Hindlimb muscle (tissue), 1 donor: ENCODE results near the gene SH3BP2. TPM values are rescaled to one million over a fixed set of nuclear protein-coding genes. Genes with fewer than 3 reads are reported as not detected.

Experiments
- DNase-seq: peaks from one replicate; pipeline ENCODE4 v3.0.0-alpha.2; 2013
- polyA plus RNA-seq: library from polyadenylated mRNA; unstranded; fragments of 120-200 nt; gene quantifications from one replicate; pipeline ENCODE4 v1.2.1, GENCODE V29; 2013; ENCODE audit not compliant: insufficient read length

The SH3BP2 gene
- polyA plus RNA-seq, 1 donor: 41.3 TPM

DNA sequence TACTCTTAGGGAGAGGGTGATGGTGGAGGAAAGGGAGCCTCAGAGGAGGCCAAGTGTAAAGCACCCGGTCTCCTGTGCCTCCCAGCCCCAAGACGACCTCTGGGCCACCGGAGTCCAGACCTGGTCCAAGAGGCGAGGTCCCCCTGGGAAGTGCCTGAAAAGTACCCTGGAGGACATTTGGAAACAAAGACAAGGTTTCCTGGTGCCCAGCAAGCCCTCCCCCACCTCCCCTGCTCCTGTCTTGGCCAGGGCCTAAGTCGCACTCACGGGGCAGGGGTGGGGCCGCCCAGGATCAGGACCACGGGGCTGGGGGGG is 532 bp upstream of the SH3BP2 start:
- no peak for DNase-seq

- no peak for DNase-seq
Observed at GRCh38 chr4:2793586-2794485, 951 bp downstream of the SH3BP2 start.

DNA sequence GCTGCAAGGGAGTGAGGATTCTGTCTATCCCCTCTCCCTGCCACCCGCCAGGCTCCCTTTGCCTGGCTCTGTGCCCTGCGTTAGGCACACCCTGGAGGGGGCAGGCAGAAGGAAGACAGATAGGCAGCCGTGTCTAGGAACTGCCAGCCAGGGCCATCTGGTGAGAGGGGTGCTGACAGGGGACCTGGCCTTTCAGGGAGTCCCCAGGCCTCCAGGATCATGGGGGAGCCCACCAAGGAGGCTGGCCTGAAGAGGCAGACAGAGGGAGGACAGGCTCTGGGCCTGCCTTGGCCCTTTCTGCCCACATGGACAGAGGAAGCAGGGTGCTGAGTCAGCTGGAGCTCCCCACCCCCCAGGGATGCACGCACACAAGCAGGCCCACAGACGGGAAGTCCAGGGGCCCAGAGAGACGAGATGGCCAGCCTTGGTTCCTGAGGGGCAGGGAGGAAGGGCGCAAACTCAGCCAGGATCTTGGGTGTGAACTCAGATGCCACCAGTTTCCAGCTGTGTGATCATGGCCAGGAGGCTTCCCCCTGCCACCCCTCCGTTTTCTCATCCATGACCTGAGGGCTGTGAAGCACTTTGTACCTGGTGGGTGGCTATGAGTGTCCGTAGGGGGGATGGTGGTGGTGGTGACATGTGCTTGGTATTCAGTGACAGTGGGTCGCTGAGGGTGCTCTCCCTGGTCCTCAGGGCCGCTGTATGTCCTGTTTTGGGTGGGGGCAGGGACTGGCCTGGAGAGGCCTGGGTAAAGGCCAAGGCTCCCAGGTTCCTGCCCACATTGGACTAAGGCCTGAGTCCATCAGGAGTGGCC is 1.8 kb downstream of the SH3BP2 start:
- DNase-seq: no peak

DNA sequence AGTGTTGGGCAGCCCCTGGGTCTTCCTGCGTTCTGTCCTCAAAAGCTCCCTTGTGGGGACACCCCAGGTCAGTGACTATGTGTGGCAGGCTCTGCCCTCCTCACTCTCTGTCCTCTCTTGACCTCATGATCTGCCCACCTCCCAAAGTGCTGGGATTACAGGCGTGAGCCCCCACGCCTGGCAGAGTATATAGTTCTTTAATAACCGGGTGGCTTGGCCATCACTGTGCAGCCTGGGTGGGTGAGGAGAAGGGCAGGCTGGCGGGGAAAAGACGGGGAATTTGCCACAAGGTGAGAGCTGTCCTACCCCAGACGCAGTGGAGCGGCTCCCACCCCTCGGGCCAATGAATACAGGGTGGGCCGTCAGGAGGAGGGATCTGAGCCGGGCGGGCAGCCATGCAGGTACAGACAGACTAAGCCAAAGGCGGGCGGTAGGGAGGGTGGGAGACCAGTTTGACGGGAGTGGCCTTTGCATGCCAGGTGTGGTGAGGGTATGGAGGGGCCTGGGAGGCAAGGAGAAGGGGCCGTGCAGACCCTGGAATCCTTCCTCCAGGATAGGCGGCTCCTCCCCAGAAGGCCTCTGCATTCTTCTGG is 2.5 kb downstream of the SH3BP2 start:
- DNase-seq: no peak

GRCh38 chr4:2795893-2796848 is 3.3 kb downstream of the SH3BP2 start:
- no peak for DNase-seq

- no peak for DNase-seq
Observed at GRCh38 chr4:2796849-2797544, 4.1 kb downstream of the SH3BP2 start.

GRCh38 chr4:2797545-2798305 is 4.8 kb downstream of the SH3BP2 start:
- DNase-seq: no peak

GRCh38 chr4:2798399-2799223 is 5.7 kb downstream of the SH3BP2 start:
- peak; percentile 73 for DNase-seq

DNA sequence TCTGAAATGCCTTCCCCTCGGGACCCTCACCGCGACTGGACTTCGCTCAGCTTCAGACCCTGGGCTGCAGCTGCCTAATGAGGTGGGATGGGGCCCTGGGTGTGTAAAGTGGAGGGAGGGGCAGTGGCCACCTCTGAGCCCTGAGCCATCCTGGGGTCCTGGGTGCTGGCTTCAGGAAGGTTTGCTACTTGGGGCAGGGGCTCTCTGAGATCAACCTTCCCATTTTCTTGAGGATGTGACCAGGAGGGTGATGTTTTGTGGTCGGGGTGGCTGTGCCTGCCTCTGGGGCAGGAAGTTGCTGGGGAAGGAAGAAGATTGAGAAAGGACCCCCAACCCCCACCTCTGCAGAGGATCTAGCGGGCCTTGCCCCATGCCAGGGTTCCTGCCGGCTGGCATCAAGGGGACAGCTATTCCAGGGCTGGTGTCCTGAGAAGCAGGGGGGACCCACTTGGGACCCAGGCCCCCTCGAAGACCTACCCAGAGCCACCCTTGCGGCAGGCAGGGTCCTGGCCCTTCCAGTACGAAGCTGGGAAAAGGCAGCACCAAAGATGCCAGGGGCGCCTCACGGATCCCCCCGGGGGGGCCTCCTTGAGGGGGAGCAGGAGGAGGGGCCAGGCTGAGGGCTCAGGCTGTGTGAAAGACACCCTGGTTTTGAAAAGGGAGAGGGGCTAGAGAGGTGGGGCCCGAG is 6.5 kb downstream of the SH3BP2 start:
- DNase-seq: no peak

- DNase-seq: no peak
Observed at GRCh38 chr4:2799971-2800690, 7.2 kb downstream of the SH3BP2 start.

- DNase-seq: peak; percentile 91
Observed at GRCh38 chr4:2800691-2801596, 8.1 kb downstream of the SH3BP2 start.

DNA sequence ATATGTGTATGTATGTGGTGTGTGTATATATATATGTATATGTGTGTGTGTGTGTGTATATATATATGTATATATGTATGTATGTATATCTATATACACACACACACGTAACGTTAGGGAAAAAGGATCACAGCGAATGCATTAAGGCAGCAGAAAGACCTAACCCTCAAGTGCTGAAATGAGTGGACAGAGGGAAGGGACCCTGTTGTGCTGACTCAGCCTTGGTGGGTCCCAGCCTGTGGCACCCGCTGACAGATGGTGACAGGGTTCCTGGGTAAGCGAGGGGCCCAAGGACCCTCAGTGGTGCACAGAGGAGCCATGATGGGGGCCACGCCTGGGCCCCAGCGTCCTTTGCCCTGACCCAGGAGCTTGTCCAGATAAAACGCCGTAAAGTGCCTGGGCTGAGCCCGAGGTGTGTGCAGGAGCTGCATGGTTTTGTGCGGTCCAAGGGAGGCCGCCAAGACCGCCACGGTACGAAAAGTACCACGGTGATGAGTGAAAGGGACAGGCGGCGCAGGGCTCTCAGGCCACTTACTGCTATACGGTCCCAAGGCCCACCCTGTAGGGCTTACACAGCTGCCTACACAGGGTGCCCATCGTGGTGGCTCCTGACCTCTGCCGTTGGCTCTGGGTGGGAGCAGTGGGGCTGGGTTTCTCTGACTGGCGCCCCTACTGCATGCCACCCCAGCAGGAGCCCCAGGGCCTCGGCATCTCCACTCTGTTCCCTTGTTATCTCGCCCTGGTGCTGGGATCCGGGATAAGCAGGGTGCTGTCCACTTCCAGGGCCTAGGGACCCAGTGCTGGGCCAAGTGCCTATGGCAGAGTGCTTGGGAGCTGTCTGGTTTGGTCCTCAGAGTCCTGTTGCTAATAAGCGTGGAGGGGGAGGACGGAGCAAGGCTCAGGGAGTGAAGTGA is 10.0 kb downstream of the SH3BP2 start:
- no peak for DNase-seq

DNA sequence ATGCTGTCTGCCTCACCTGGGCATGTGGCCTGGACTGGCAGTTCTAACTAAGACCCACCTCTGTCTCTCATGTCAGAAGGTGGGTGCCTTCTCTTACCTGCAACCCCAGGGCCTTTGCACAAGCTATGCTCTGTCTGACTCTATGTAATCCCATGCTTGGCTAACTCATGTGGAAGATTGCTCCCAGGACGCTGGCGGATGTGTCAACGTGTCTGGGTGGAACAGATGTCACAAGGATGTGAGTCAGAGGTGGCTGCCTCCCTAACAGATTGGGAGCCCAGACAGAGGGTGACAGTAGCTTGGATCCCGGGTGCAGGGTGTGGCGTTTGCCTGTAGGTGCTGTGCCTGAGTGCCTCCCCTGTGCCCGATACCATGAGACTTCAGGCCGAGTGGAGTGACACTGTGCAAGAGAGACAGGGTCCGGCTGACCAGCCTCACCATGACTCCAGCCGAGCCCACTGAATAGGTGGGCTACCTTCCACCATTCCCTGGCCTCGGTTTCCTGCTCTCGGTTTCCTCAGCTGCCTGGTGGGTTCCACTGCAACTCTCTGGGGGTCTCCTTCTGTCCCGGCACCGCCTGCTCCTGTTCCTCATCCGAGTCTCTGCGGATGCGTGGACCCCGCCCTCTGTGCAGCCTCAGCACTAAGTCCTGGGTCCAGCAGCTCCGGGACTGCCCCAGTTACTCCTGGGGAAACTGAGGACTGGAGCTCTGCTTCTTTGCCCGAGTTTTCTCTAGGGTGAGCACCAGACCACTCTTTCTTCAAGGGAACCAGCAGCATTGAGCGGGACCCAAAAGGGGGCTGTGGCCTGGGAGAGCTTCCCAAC is 11.0 kb downstream of the SH3BP2 start:
- DNase-seq: no peak

DNA sequence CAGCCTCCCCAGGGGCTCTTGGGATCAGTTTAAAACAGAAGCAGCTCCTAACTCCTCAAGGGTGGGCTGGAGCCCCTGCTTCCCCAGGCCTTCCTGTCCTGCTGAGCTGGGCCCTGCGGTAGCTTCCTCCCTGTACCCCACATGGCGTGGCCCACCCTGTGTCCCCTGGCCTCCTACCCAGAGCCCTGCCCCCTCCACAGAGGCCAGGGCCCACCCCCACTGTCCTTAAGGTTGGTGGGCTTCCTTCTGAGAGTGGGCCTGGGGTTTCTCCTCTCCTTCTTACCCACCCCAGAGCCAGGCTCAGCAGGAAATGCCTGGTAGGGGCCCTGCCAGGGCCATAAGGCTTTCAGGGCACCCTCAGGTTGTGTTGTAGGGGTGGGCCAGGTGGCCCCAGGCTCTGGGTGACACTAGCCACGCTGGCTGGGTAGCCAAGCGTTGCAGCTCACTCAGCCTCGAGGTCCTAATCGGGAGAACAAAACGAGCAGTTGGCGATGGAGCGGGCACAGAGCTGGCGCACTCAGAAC is 11.6 kb downstream of the SH3BP2 start:
- no peak for DNase-seq

GRCh38 chr4:2804973-2805501 is 12.2 kb downstream of the SH3BP2 start:
- DNase-seq: no peak
